Astrocyte (in vitro differentiated cells and primary cell): ENCODE results near the gene SMARCA2.

Source experiments
- CTCF ChIP-seq: IDR thresholded peaks from 2 replicates; pipeline ENCODE4 v1.5.1; 2011; ENCODE audit warnings: low read depth, mild to moderate bottlenecking, inconsistent platforms, low read length, moderate library complexity; ENCODE audit not compliant: insufficient read depth
- EZH2 ChIP-seq: IDR thresholded peaks from 2 replicates; pipeline ENCODE4 v1.6.1; 2012; ENCODE audit warnings: mild to moderate bottlenecking, low read length, inconsistent platforms; ENCODE audit not compliant: insufficient read depth

GRCh38 chr9:2110036-2110435 is 94.9 kb downstream of the SMARCA2 start:
- TF ChIP-seq CTCF (no peak), EZH2 (no peak)
